Measurements from ENCODE around the gene TRABD2A.

- TF ChIP-seq CTCF (IDR thresholded peaks at IDR 0.05), result no peak
- TF ChIP-seq ZFX (IDR thresholded peaks at IDR 0.05; ENCODE audit: borderline replicate concordance), result no peak
Observed at GRCh38 chr2:84908948-84909713, 28.2 kb upstream of the TRABD2A start.

Measured in 22Rv1 (cell line).